Adrenal gland (tissue), 12 donors: Measurements from ENCODE around the gene FAM120B. TPM values are rescaled to one million over a fixed set of nuclear protein-coding genes. Genes with fewer than 3 reads are reported as not detected.

Experiments used
- DNase-seq, 7 donors: peaks; one replicate each; pipeline ENCODE4 v3.0.0-alpha.2; 2019 to 2020
- H3K27ac ChIP-seq, 5 donors: fragments of 200-600 bp; sonication (generic) in 4 of 5; 1 replicate in 3 of 5; 2 replicates in 2 of 5; pipeline versions ENCODE4 v1.5.1 to v1.8.0; 2016 to 2020; ENCODE audit warnings: mild to moderate bottlenecking in 1 of 5
- H3K27me3 ChIP-seq: fragments of 200-600 bp; 2 replicates; pipeline ENCODE4 v1.8.0; 2021
- H3K36me3 ChIP-seq, 2 donors: fragments of 200-600 bp; replicated peaks in 1 of 2; 1 replicate in 1 of 2; 2 replicates in 1 of 2; pipeline versions ENCODE4 v1.5.1 to v1.8.0; 2018 to 2022
- H3K4me1 ChIP-seq, 2 donors: fragments of 200-600 bp; replicated peaks in 1 of 2; 1 replicate in 1 of 2; 2 replicates in 1 of 2; pipeline versions ENCODE4 v1.5.1 to v1.8.0; 2018 to 2021
- H3K4me3 ChIP-seq, 4 donors: fragments of 200-600 bp; sonication (generic) in 3 of 4; one replicate each; pipeline ENCODE4 v1.5.1; 2016 to 2018
- H3K9me3 ChIP-seq, 3 donors: fragments of 200-600 bp; sonication (generic) in 1 of 3; replicated peaks in 1 of 3; 1 replicate in 2 of 3; 2 replicates in 1 of 3; pipeline versions ENCODE4 v1.5.1 to v1.8.0; 2016 to 2021
- POLR2A ChIP-seq, 2 donors: fragments of 450-650 bp; IDR thresholded peaks; one replicate each; pipeline ENCODE4 v1.6.1; 2017; ENCODE audit warnings: antibody characterized with exemption in 2 of 2, mild to moderate bottlenecking in 2 of 2, moderate library complexity in 1 of 2
- WGBS, 4 donors: extraction: QIAGEN DNeasy Blood & Tissue Kit in 2 of 4; methylation state at CpG; one replicate each; pipeline versions ENCODE4 v1.1.5 to v1.1.7; 2013 to 2017; 5-methylcytosine and 5-hydroxymethylcytosine counted together
- intact Hi-C, 2 donors: fragments of 100-400 bp; cut with DNase I; formaldehyde crosslinking; loops; one replicate each; pipeline versions ENCODE4 v1.14.1 to v1.15.0; 2022 to 2023
- polyA plus RNA-seq, 3 donors: library from polyadenylated mRNA; stranded (reverse); fragments of 200-250 nt in 2 of 3; fragments of 350-450 nt in 1 of 3; fragmentation: Illumina TruSeq in 1 of 3; extraction: RNeasy Lipid Tissue Mini Kit (QIAGEN cat#74804) in 1 of 3; gene quantifications; one replicate each; pipeline ENCODE4 v1.2.3, GENCODE V29; 2013 to 2014
- total RNA-seq, 9 donors: library from RNA; depleted of rRNA in 4 of 9; stranded (reverse); fragments of >200 nt in 4 of 9; fragments of 120-200 nt in 1 of 9; fragmentation: NEBNext Ultra II Directional in 1 of 9; extraction: Animal tissue kit (Norgen Biotek cat#: 25700) in 1 of 9; gene quantifications; one replicate each; pipeline versions ENCODE4 v1.1.0 to v1.2.4, GENCODE V29; 2013 to 2023
- TF ChIP-seq, protein P1 (sequence below), 6 experiments: fragments of 450-650 bp in 4 of 6; fragments of 200-600 bp in 2 of 6; sonication (generic) in 1 of 6; IDR thresholded peaks; 1 replicate in 5 of 6; 2 replicates in 1 of 6; pipeline versions ENCODE4 v1.5.1 to v1.8.0; 2016 to 2021; ENCODE audit warnings: antibody characterized with exemption in 6 of 6, mild to moderate bottlenecking in 2 of 6, moderate library complexity in 1 of 6
- donor health status: healthy with polysubstance abuse.
- donor health status: Bipolar disorder and iron deficiency.
- donor health status: DM: yes; HTN: yes; CAD: no.
- donor health status: DM: no; HTN: no; CAD: no.
- donor health status: DM: no; HTN: no; CAD: no.
- donor health status: DM: yes; HTN: yes; CAD: no.

Gene FAM120B
- total and polyA plus RNA-seq, 12 donors, result 12.4 to 42.0 (median 27.4) TPM

DNA sequence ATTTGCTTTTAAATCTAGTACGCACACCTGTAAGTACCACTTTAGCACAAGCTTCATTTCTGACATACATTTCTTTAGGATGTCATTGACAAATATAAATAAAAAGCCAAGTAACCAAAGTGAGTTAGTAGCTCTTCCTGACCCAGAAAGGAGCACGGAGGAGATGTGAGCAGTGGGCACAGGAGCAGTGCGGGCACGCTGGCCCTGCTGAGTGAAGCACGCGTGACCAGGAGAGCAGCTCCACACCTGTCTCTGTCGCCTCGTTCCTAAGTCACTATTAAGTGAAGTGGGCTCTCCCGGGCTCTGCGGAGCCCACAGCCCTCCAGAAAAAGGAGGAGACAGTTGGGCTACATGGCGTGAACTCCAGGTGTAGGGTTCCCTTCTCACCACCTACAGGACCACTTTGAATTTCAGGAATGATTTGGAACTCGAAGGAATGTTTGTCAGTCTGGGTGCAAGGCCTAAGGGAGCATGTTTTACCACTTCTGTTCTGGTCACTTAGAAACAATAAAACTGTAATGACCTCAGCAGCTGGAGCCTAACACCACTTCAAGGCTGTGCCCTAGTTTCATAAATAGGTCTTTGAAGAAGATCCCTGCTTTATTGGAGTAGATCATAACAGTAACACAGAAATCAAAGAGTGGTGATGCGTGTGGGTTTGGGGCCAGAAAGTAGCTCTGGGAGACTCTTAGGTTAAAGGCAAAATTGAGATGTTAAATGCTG is 95.9 kb downstream of the FAM120B start:
- Histone ChIP-seq H3K4me3 (no peak overlapping the region), H3K4me1 (no peaks in the 10 kb centered on the region), H3K27ac (no peak overlapping the region), H3K36me3 (peaks cover 0 to 34% of the 10 kb centered on the region in 2 donors), H3K27me3 (no peaks in the 10 kb centered on the region), H3K9me3 (no peaks in the 10 kb centered on the region)
- intact Hi-C loops, result no loop called here
- 83 to 86% (median 83%) methylated on average over 11 to 13 of the region's 13 CpGs for WGBS, 4 donors
- no peak for TF ChIP-seq POLR2A (IDR thresholded peaks at IDR 0.05)
- TF ChIP-seq, protein P1, sequence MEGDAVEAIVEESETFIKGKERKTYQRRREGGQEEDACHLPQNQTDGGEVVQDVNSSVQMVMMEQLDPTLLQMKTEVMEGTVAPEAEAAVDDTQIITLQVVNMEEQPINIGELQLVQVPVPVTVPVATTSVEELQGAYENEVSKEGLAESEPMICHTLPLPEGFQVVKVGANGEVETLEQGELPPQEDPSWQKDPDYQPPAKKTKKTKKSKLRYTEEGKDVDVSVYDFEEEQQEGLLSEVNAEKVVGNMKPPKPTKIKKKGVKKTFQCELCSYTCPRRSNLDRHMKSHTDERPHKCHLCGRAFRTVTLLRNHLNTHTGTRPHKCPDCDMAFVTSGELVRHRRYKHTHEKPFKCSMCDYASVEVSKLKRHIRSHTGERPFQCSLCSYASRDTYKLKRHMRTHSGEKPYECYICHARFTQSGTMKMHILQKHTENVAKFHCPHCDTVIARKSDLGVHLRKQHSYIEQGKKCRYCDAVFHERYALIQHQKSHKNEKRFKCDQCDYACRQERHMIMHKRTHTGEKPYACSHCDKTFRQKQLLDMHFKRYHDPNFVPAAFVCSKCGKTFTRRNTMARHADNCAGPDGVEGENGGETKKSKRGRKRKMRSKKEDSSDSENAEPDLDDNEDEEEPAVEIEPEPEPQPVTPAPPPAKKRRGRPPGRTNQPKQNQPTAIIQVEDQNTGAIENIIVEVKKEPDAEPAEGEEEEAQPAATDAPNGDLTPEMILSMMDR (IDR thresholded peaks at IDR 0.05), result no peak
- no peak for DNase-seq

DNA sequence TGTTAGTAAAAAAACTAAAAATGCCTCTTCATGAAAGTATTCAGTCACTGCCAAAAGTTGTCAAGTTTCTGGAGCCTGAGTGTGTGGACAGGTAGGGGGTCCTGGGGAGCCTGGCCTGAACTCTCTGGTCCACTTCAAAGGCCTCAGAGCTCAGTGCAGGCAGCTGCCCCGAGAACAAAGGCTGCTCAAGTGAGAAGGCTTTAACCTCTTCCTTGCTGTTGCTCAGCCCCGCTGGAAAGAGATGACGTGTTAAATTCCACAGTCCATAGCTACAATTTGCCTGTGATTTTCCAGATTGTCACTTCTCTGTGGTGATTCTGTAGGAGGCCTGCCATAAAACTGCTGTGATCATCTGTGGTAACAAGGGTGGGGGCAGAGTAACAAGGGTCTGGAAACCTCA is 96.9 kb downstream of the FAM120B start:
- H3K4me3 ChIP-seq, result no peak overlapping the region
- intact Hi-C loops, result no loop called here
- no peak for DNase-seq
- 73 to 90% (median 80%) methylated on average over 2 to 3 of the region's 3 CpGs for WGBS, 4 donors
- no peaks in the 10 kb centered on the region for H3K4me1 ChIP-seq
- H3K9me3 ChIP-seq, result no peaks in the 10 kb centered on the region
- peaks cover 0 to 32% of the 10 kb centered on the region in 2 donors for H3K36me3 ChIP-seq
- no peak overlapping the region for H3K27ac ChIP-seq
- TF ChIP-seq, protein P1 (IDR thresholded peaks at IDR 0.05), result no peak
- no peak for TF ChIP-seq POLR2A (IDR thresholded peaks at IDR 0.05)
- no peaks in the 10 kb centered on the region for H3K27me3 ChIP-seq

DNA sequence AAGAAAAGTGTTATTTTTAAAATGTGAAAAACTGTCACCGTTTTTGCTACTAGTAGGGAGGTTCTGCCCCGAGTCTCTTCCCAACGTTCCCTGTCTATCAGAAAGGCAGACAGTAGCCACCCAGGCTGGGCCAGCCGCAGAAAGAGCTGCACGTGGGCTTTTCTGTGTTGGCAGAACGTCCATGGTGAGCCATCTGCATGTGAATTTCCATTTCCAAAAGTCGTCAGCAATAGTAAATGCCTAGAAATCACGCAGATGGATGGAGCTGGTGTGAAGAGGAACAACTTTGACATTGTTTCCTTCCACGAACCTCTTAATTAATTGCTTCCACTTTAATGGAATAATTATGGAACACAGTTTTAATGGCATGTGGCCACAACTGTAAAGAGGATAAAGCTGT is 97.5 kb downstream of the FAM120B start:
- no peaks in the 10 kb centered on the region for H3K27me3 ChIP-seq
- peaks cover 0 to 32% of the 10 kb centered on the region in 2 donors for H3K36me3 ChIP-seq
- intact Hi-C loops, result no loop called here
- H3K9me3 ChIP-seq, result no peaks in the 10 kb centered on the region
- DNase-seq, result no peak
- H3K4me3 ChIP-seq, result no peak overlapping the region
- H3K27ac ChIP-seq, result no peak overlapping the region
- H3K4me1 ChIP-seq, result no peaks in the 10 kb centered on the region
- TF ChIP-seq, protein P1 (IDR thresholded peaks at IDR 0.05), result no peak
- TF ChIP-seq POLR2A (IDR thresholded peaks at IDR 0.05), result no peak
- 83 to 86% (median 84%) methylated on average over 9 of the region's 9 CpGs for WGBS, 4 donors

DNA sequence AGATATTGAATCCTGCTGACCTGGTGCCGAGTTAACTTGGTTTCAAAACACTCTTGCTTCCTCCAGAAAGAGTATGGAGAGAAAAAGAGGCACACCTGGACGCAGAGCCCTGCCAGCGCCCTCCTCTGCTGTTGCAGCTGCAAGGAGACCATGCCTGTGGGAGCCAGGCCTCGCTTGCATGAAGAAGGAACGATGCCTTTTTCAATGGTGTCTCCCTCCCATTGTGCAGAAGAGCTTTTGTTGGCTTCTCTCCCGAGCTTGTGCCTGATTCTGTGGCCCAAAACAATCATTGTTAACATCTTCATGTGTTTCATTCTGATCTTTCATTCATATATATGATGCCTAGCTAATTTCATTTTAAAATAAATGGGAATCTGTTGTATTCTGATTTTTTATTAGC is 98.1 kb downstream of the FAM120B start:
- intact Hi-C loops, result no loop called here
- Histone ChIP-seq H3K9me3 (no peaks in the 10 kb centered on the region), H3K27me3 (no peaks in the 10 kb centered on the region), H3K4me3 (no peak overlapping the region), H3K27ac (no peak overlapping the region), H3K4me1 (no peaks in the 10 kb centered on the region), H3K36me3 (peaks cover 0 to 32% of the 10 kb centered on the region in 2 donors)
- TF ChIP-seq, protein P1 (IDR thresholded peaks at IDR 0.05), result no peak
- no peak for TF ChIP-seq POLR2A (IDR thresholded peaks at IDR 0.05)
- DNase-seq, result no peak
- 89 to 96% (median 95%) methylated on average over 6 of the region's 6 CpGs for WGBS, 4 donors
